ENCODE results near the gene ATP13A2.
"Not testable (repeated sequence)": the region's sequence is repeated elsewhere in the genome, so short reads cannot be mapped to it uniquely, and the experiment has no call there.

The ATP13A2 gene

DNA sequence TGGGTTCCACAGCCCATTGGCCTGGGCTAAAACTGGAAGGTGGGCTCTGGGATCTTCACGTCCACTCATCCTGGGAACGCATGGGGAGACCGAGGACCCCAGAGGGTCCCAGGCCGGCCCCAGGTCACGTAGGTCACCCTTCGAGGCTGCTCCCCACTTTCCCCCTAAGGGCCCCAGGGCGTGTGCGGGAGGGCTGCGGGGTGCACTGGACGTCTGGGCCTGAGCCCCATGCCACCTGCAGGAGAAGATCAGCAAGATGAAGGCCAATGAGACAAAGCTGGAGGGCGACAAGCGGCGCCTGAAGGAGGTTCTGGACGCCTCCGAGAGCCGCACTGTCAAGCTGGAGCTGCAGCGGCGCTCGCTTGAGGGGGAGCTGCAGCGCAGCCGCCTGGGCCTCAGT, 43.8 kb downstream of the ATP13A2 start:
- DNase-seq (ENCODE audit: low spot score) = no peak
- TF ChIP-seq, protein P1, sequence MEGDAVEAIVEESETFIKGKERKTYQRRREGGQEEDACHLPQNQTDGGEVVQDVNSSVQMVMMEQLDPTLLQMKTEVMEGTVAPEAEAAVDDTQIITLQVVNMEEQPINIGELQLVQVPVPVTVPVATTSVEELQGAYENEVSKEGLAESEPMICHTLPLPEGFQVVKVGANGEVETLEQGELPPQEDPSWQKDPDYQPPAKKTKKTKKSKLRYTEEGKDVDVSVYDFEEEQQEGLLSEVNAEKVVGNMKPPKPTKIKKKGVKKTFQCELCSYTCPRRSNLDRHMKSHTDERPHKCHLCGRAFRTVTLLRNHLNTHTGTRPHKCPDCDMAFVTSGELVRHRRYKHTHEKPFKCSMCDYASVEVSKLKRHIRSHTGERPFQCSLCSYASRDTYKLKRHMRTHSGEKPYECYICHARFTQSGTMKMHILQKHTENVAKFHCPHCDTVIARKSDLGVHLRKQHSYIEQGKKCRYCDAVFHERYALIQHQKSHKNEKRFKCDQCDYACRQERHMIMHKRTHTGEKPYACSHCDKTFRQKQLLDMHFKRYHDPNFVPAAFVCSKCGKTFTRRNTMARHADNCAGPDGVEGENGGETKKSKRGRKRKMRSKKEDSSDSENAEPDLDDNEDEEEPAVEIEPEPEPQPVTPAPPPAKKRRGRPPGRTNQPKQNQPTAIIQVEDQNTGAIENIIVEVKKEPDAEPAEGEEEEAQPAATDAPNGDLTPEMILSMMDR (IDR thresholded peaks at IDR 0.05; ENCODE audit: extremely low read depth, missing control alignments) = no peak

DNA sequence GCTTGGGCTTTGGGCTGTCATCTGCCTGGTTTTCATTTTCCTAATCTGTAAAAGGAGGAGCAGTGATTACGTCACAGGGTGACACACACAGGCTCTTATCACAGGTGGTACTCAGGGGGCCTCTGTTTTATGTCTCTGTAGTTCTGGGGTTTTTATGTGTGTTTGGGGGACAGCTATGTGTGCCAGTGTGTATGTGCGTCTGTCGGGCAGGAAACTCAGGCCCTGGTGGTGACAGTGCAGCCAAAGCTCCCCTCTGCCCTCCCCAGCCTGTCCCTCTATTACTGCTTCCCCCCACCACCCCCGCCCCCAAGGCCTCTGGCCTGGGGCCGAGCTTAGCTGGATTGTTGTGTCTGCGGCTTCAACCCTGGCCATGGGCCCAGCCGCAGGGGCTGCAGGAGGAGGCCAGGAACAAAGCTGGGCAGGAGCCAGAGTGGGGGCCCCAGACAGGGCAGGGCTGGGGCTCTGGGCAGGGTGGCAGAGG, 44.6 kb downstream of the ATP13A2 start:
- TF ChIP-seq, protein P1 (IDR thresholded peaks at IDR 0.05; ENCODE audit: extremely low read depth, missing control alignments) = no peak
- DNase-seq (ENCODE audit: low spot score) = no peak

DNA sequence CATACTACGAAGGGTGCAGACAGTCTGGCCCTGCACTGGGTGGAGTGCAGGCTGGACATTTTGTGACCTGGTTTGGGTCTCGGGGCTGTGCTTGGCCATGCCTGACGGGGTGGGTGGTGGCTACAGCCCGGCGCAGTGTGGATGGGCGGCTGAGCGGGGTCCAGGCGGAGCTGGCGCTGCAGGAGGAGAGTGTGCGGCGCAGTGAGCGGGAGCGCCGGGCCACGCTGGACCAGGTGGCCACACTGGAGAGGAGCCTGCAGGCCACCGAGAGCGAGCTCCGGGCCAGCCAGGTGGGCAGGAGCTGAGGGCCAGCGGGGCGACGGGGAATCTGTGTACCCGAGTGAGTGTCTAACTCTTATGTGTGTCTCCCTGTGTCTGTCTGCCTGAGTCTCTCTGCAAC, 45.4 kb downstream of the ATP13A2 start:
- TF ChIP-seq, protein P1 (IDR thresholded peaks at IDR 0.05; ENCODE audit: extremely low read depth, missing control alignments) = no peak
- no peak for DNase-seq (ENCODE audit: low spot score)

DNA sequence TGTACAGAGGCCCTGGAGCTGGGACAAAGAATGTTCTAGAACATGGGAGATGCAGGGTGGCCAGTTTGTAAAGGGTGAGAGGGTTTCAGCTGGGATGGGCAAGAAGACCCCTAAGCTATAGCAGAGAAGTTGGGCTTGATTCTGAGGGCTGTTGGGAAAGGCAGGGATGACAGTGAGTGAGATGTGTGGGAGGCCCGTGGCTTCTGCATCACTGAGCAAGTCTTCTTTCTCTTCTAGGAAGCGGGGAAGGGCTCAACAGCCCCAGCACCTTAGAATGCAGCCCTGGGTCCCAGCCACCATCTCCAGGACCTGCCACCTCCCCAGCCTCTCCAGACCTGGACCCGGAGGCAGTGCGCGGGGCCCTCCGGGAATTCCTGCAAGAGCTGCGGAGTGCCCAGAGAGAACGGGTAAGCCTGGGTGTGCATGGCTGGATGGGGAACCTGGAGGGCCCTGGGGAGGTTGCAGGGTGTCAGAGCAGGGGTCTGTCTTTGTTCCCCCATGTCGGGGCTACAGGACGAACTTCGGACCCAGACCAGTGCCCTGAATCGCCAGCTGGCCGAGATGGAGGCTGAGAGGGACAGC, 46.2 kb downstream of the ATP13A2 start:
- DNase-seq (ENCODE audit: low spot score) = no peak
- TF ChIP-seq, protein P1 (IDR thresholded peaks at IDR 0.05; ENCODE audit: extremely low read depth, missing control alignments) = no peak

DNA sequence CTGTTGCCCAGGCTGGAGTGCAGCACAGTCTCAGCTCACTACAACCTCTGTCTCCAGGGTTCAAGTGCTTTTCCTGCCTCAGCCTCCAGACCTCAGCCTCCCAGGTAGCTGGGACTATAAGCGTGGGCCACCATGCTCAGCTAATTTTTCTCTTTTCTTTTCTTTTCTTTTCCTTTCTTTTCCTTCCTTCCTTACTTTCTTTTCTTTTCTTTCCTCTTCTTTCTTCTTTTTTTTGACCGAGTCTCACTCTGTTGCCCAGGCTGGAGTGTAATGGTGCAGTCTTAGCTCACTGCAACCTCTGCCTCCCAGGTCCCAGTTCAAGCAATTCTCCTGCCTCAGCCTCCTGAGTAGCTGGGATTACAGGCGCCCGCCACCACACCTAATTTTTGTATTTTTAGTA, 47.6 kb downstream of the ATP13A2 start:
- DNase-seq (ENCODE audit: low spot score) = not testable (repeated sequence)

DNA sequence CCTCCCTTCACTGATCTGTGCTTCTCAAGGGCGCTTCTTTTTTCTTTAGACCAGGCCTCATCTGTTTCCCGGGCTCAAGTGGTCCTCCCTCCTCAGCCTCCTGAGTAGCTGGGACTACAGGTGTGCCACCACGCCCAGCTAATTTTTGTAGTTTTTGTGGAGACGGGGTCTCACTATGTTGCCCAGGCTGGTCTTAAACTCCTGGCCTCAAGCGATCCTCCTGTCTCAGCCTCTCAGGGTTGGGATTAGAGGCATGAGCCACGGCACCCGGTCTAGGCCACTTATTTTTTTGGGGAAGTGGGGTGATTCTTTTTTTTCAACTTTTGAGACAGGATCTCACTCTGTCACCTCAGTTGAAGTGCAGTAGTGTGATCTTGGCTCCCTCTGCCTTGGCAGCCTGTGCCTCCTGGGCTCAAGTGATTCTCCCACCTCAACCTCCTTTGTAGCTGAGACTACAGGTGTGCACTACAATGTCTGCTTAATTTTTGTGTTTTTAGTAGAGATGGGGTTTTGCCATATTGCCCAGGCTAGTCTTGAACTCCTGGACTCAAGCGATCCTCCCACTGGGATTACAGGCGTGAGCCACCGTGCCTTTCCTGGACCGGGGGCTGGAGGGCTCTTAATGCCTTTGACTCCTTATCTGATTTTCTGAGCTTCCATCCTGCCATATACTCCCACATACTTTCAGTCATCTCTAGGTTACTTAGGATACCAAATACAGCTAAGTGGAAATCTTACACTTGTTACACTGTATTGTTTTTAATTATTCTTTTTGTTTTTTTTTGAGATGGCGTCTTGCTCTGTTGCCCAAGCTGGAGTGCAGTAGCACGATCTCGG, 50.2 kb downstream of the ATP13A2 start:
- TF ChIP-seq, protein P1 (IDR thresholded peaks at IDR 0.05; ENCODE audit: extremely low read depth, missing control alignments) = no peak
- DNase-seq (ENCODE audit: low spot score) = no peak

DNA sequence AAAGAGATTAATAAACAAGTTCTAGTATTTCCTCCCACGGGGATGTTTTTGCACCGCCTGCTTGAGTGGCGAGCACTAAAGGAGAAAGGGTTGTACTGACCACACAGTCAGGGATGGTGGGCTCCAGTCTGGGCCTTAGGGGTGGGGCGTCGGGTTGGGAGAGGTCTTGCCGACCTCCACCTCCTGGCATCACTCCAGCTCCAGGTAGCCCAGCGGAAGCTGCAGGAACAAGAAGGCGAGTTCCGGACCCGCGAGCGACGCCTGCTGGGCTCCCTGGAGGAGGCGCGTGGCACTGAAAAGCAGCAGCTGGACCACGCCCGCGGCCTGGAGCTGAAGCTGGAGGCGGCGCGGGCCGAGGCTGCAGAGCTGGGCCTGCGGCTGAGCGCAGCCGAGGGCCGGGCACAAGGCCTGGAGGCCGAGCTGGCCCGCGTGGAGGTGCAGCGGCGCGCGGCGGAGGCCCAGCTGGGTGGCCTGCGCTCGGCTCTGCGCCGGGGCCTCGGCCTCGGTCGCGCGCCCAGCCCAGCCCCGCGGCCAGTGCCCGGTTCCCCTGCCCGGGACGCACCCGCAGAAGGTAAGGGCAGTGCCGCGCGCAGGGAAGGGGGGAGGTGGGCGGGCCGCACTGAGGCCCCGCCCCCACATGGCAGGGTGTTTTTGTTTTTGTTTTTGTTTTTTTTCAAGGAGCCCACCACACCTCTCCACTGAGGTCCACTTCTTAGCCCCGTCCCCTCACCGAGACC, 51.0 kb downstream of the ATP13A2 start:
- DNase-seq (ENCODE audit: low spot score) = peak; percentile 87
- TF ChIP-seq, protein P1 (IDR thresholded peaks at IDR 0.05; ENCODE audit: extremely low read depth, missing control alignments) = peak; percentile 95

All from GM20000 (cell line).